OCI-M1 (cell line): ENCODE results near the gene STK26.
"Not testable (repeated sequence)": the region's sequence is repeated elsewhere in the genome, so short reads cannot be mapped to it uniquely, and the experiment has no call there.

Source experiments
- DNase-seq: peaks from one replicate; lab custom pipeline; 2025; lab: John Stamatoyannopoulos, UW

Gene STK26

DNA sequence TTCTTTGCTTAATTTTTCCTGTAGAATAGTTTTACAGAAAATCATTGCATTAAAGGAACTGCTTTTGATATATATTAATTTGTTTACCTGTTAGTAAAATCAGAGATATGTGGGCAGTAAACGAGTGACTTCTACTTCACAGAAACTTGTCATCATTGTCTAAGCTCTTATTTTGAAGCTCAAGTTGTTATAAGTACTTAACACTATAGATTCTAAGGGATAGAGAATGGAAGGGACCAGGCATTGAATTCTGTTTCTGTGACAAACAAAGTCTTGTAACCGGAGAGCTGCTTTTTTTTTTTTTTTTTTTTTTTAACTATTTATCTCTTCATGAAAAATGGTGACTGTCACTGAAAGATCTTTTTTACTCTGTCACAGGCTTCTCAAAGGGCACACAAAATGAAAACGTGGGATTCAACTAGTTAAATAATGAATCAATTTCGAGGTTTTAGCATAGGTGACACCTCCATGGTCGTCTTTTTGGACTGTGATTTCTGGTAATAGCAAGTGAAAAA is 14.4 kb downstream of the STK26 start:
- DNase-seq = no peak

DNA sequence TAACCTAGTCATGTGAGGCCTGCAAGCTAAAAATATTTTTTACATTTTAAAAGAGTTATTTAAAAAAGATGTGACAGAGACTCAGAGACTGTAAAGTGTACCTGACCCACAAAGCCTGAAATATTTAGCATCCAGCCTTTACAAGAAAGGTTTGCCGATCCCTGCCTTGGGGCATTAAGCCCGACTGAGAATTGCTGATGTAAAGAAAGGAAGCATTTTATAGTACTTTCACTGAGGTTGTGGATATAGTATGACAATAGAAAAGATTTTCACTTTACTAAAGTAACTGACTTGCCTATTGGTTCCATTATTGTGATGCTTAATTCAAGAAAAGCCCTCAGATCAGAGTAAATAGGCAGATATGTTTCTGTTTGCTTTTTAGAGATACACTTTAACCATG is 17.0 kb downstream of the STK26 start:
- DNase-seq = no peak

DNA sequence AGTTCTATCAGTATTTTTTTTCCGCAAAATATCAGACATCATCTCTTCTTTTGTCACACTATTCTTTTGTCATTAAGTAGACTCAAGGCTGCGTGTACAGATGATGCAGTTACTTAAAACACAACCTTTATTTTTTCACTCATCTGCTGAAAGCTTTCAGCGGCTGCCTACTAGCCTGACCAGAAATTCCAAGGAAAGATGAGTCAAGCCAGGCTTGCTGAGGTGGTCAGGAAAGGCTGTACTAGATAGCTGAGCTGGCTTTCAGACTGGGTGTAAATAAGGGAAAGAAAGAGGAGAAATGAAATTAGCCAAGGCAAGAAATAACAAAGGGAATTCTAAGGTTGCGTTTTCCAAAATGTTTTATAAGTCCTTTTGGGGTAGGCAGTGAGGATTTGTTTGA is 17.9 kb downstream of the STK26 start:
- DNase-seq = no peak

- peak; percentile 37 for DNase-seq
These were observed 20.9 kb downstream of the STK26 start for GRCh38 chrX:132043977-132044376.

DNA sequence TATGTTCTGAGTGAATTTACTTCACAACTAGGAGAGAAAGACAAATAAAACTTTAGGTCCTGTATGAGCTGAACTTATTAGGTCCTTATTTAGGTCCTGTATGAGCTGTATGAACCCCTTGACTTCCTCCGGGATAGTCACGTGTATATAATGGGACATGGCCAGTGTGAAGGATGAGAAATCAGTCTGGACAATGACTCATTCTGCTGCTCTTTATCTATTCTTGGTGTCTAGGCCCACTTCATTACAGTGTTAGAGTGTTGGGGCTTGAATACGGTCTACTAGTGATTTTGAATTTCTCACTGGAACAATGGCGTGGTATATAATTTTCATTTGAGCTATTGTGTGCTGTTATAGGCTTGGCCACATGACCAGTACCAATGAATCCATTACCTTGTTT is 21.9 kb downstream of the STK26 start:
- DNase-seq = peak; percentile 85

DNA sequence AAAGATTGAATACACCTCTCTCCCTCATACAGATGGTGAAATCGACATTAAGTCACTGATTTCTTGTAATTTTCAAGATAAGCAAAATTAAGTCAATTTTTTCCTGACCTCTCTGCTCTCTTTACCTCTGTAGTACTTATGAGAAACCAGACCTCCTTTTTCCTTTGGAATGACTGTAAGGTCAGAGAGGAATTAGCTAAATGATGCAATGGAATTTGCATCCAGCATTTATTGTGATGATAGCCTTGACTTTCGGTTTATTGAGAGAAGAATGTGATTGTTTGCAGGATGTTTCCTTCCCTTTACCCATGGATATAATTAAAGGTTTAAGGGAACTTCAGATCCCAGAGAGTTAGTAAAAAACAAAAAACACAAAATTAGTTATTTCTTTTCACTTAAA is 22.4 kb downstream of the STK26 start:
- no peak for DNase-seq

GRCh38 chrX:132046533-132046932 is 23.4 kb downstream of the STK26 start:
- peak; percentile 85 for DNase-seq

DNA sequence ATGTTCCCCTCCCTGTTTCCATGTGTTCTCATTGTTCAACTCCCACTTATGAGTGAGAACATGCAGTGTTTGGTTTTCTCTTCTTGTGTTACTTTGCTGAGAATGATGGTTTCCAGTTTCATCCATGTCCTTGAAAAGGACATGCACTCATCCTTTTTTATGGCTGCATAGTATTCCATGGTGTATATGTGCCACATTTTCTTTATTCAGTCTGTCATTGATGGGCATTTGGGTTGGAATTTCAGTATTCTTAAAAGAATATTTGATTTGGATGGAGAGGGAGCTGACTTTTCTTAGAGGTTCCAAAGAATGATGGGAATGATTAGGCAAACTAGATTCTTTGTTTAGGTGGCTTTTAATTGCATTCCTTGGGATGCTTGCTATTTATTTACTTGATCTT is 28.7 kb downstream of the STK26 start:
- DNase-seq = not testable (repeated sequence)

DNA sequence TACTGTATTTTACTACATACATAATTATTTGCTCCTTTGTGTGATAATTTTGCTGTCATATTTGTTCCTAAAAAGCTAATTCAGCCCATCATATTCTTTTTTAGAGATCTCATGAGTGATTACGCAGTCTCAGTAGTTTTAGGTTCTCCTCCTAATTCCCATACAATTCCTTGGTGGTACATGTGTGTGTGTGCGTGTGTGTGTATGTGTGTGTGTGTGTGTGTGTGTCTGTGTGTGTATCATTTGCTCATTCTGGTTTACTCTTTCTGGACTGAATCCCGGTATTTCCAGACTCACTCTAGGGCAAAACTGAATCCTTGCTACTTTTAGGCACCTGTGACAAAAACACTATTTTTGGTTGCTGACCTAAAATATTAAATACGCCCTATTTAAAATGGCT is 34.9 kb downstream of the STK26 start:
- DNase-seq = no peak

DNA sequence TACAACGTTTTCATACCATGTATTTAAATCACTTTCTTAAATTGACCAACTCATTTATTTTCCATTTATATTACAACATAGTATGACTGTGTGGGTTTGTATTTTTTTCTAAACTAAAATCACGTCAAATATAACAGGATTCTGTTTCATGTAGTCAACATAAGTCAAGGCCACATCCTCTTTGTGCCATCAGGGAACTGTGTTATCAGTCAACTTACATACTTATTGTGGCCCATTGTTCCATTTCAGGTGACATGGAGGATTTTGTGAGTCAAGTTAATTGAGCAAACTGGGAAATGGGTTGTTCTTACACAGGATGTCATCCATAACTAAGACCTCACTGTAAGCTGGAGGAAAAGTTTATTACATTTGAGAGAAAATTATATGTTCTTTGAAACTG is 35.9 kb downstream of the STK26 start:
- peak; percentile 16 for DNase-seq

DNA sequence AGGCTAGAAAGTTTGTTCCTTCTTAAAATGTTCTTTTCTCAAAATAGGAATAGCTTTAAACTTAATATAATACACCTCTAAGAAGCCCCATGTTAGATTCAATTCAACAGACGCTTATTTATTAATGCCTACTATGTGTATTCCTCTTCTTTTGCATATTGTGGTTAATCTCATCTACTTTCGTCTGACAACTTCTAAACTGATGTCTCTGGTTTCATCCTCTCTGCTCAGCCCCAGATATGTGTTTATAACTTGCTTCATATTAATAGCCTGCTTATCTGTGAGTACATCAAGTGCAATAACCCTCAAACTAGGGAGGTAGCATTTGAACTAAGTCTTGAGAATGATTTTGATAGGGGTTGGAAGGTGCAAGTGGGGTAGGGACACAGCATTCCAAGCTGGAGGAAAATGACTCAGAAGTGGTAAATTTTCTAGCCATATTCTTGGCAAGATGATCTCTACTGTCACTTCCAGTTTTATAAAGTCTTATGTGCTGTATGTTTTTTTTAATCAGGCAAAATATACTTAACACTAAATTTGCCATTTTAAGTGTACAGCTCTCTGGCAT is 37.0 kb downstream of the STK26 start:
- no peak for DNase-seq

GRCh38 chrX:132063334-132063733 is 40.2 kb downstream of the STK26 start:
- no peak for DNase-seq

DNA sequence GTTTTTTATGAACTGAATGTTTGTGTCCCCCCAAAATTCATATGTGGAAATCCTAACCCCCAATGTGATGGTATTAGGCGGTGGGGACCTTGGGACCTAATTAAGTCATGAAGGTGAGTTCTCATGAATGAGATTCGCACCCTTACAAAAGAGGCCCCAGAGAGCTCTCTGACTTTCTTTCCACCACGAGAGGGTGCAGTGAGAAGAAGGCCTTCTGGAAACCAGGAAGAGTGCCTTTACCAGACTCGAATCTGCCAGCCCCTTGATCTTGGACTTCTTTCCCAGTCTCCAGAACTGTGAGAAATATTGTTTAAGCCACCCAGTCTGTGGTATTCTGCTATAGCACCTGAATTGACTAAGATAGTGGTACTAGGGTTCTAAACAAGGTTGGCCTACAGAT is 40.8 kb downstream of the STK26 start:
- DNase-seq = no peak

GRCh38 chrX:132068405-132068804 is 45.3 kb downstream of the STK26 start:
- no peak for DNase-seq

- DNase-seq = peak; percentile 26
These were observed 48.2 kb downstream of the STK26 start for GRCh38 chrX:132071254-132071653.

DNA sequence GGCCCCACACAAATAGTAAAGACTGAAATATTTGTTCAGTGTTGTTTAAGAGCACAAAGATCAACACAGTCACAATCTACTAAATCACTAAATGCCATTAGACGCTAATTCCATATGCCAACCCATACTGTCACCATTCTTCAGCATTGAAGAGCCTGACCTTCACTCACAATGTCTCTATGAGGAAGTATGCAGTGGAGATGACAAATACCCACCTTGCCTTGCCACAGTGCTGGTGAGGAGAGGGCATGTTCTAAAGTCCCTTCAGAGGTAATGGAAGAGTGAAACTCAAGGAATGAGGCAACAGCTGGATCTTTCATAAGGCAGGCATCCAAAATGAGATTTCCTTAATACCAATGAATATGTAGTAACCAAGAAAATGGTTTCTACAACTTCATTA is 54.3 kb downstream of the STK26 start:
- no peak for DNase-seq

DNA sequence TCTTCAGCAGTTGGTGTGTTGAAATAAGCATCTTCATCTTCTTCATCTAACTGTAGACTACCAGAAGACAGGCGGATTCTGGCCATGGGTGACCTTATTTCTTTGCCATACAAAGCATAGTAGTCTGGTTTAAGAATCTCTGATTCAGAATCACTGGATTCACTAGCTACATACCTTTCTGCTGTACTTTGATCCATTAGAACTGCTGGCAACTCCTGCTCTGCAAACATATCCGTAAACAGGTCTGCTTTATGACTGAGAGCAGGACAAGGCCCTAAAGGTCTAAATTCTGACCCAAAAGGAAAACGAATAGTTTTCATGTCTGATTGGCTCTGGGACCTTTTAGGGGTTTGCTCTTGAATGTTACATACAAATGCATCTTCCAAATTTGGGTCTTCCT is 54.8 kb downstream of the STK26 start:
- no peak for DNase-seq

GRCh38 chrX:132085786-132086185 is 62.7 kb downstream of the STK26 start:
- no peak for DNase-seq

- DNase-seq = no peak
These were observed 63.6 kb downstream of the STK26 start for GRCh38 chrX:132086672-132087071.

GRCh38 chrX:132088864-132089263 is 65.8 kb downstream of the STK26 start:
- DNase-seq = no peak

DNA sequence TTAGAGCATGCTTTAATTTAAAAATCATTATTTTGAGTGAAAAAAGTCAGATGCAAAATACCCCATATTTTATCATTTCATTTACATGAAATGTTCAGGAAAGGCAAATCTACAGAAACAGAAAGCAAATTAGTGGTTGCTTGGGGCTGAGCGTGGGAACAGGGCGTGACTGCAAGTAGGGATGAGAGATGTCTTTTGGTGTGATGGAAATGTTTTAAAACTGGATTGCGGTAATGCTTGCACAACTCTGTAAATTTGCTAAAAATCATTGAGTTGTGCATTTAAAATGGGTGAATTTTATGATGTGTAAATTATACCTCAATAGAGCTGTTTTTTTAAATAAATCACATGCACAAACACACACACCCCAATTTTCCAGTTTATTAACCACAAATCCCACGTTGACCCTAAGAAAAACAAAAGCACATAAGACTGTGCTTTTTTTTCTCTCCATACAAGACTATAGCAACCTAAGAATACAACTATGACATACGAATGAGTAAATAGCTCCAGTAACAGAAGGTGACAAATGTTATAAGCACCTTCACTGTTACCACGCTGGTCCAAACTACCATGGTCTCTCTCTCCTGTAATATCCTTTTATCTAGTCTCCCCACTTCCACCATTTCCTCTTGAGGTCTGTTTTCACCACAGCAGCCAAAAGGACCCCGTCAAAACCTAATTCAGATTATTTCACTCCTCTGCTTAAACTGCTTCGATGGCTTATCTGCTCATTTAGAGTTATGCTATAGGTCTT is 67.5 kb downstream of the STK26 start:
- DNase-seq = no peak

GRCh38 chrX:132092439-132093065 is 69.5 kb downstream of the STK26 start:
- DNase-seq = peak; percentile 79

GRCh38 chrX:132093239-132093860 is 70.2 kb downstream of the STK26 start:
- DNase-seq = no peak
